DND-41 (cell line): ENCODE results near the gene HDAC4.

Experiments used
- ATAC-seq: fragments of 200-7000 bp; cut with Tn5 transposase; 3 replicates; pipeline ENCODE4 v1.9.1; 2021; ENCODE audit warnings: low read depth; ENCODE audit not compliant: insufficient read depth
- DNase-seq: peaks from one replicate; pipeline ENCODE4 v3.0.0-alpha.2; 2020
- H2AFZ ChIP-seq: 2 replicates; pipeline ENCODE4 v1.6.0; 2012; ENCODE audit warnings: low read depth, low read length
- H3K27ac ChIP-seq: 2 replicates; pipeline ENCODE4 v1.5.1; 2012; ENCODE audit warnings: low read length, inconsistent platforms
- H3K27me3 ChIP-seq: fragments of 200-600 bp; sonication (generic); 2 replicates; pipeline ENCODE4 v1.6.0; 2012; ENCODE audit warnings: low read length, mild to moderate bottlenecking, inconsistent platforms; ENCODE audit not compliant: insufficient read depth, poor library complexity
- H3K36me3 ChIP-seq: 2 replicates; pipeline ENCODE4 v1.5.1; 2012; ENCODE audit warnings: low read length, inconsistent platforms; ENCODE audit not compliant: insufficient read depth
- H3K4me1 ChIP-seq: 2 replicates; pipeline ENCODE4 v1.5.1; 2012; ENCODE audit warnings: mild to moderate bottlenecking, low read length; ENCODE audit not compliant: insufficient read depth
- H3K4me2 ChIP-seq: 2 replicates; pipeline ENCODE4 v1.6.0; 2012; ENCODE audit warnings: mild to moderate bottlenecking, moderate library complexity, low read length, inconsistent platforms; ENCODE audit not compliant: insufficient read depth
- H3K4me3 ChIP-seq, 2 experiments: fragments of 200-600 bp in 1 of 2; shearing (Covaris generic) in 1 of 2; 2 replicates each; pipeline ENCODE4 v1.5.1; 2012 to 2016; ENCODE audit warnings: inconsistent platforms in 2 of 2, low read length in 2 of 2, mild to moderate bottlenecking in 2 of 2, low read depth in 1 of 2, moderate library complexity in 1 of 2
- H3K79me2 ChIP-seq: 2 replicates; pipeline ENCODE4 v1.6.0; 2012; ENCODE audit warnings: low read length, inconsistent platforms; ENCODE audit not compliant: insufficient read depth
- H3K9ac ChIP-seq: 2 replicates; pipeline ENCODE4 v1.6.0; 2012; ENCODE audit warnings: low read depth, mild to moderate bottlenecking, inconsistent platforms, low read length, moderate library complexity
- H3K9me3 ChIP-seq: 2 replicates; pipeline ENCODE4 v1.5.1; 2012; ENCODE audit warnings: low read length, moderate library complexity, mild to moderate bottlenecking, inconsistent platforms; ENCODE audit not compliant: insufficient read depth, severe bottlenecking
- H4K20me1 ChIP-seq: 2 replicates; pipeline ENCODE4 v1.6.0; 2012; ENCODE audit warnings: low read length; ENCODE audit not compliant: insufficient read depth
- CTCF ChIP-seq: IDR thresholded peaks from 2 replicates; pipeline ENCODE4 v1.5.1; 2012; ENCODE audit warnings: borderline replicate concordance, low read length, moderate library complexity, mild to moderate bottlenecking; ENCODE audit not compliant: poor library complexity, severe bottlenecking; ENCODE audit errors: extremely low read depth
- EZH2 ChIP-seq: IDR thresholded peaks from 3 replicates; pipeline ENCODE4 v1.6.1; 2012; ENCODE audit warnings: borderline replicate concordance, low read depth, mild to moderate bottlenecking, moderate library complexity, low read length, inconsistent platforms; ENCODE audit not compliant: severe bottlenecking

The HDAC4 gene

GRCh38 chr2:239026711-239027361, 374.0 kb downstream of the HDAC4 start:
- DNase-seq (no peak), ATAC-seq (peak; percentile 67)
- no peaks in the 10 kb centered on the region for H3K36me3 ChIP-seq
- no peak overlapping the region for H3K4me3 ChIP-seq
- no peaks in the 10 kb centered on the region for H3K9me3 ChIP-seq
- no peaks in the 10 kb centered on the region for H3K79me2 ChIP-seq
- no peak overlapping the region for H3K4me2 ChIP-seq
- TF ChIP-seq CTCF (peak; percentile 22), EZH2 (no peak)
- H3K27ac ChIP-seq, result no peak overlapping the region
- no peak overlapping the region for H2AFZ ChIP-seq
- H3K4me1 ChIP-seq, result no peaks in the 10 kb centered on the region
- H3K9ac ChIP-seq, result no peak overlapping the region
- peaks cover 46% of the 10 kb centered on the region for H3K27me3 ChIP-seq
- H4K20me1 ChIP-seq, result no peaks in the 10 kb centered on the region

- Histone ChIP-seq H3K79me2 (no peaks in the 10 kb centered on the region), H4K20me1 (no peaks in the 10 kb centered on the region), H3K27me3 (peaks cover 49% of the 10 kb centered on the region), H3K4me3 (no peak overlapping the region), H3K4me2 (no peak overlapping the region), H2AFZ (no peak overlapping the region), H3K36me3 (no peaks in the 10 kb centered on the region), H3K4me1 (no peaks in the 10 kb centered on the region), H3K27ac (no peak overlapping the region), H3K9me3 (no peaks in the 10 kb centered on the region), H3K9ac (no peak overlapping the region)
- no peak for ATAC-seq
- TF ChIP-seq EZH2 (no peak), CTCF (no peak)
- DNase-seq, result no peak
Measured at GRCh38 chr2:239025951-239026461, 374.8 kb downstream of the HDAC4 start.

GRCh38 chr2:239025096-239025801, 375.6 kb downstream of the HDAC4 start:
- no peak overlapping the region for H2AFZ ChIP-seq
- H3K27ac ChIP-seq, result no peak overlapping the region
- no peaks in the 10 kb centered on the region for H3K79me2 ChIP-seq
- H3K36me3 ChIP-seq, result no peaks in the 10 kb centered on the region
- DNase-seq (no peak), ATAC-seq (no peak)
- H3K27me3 ChIP-seq, result peaks cover 47% of the 10 kb centered on the region
- no peak for TF ChIP-seq CTCF
- no peak for TF ChIP-seq EZH2
- no peaks in the 10 kb centered on the region for H4K20me1 ChIP-seq
- H3K4me1 ChIP-seq, result no peaks in the 10 kb centered on the region
- H3K9me3 ChIP-seq, result no peaks in the 10 kb centered on the region
- H3K4me3 ChIP-seq, result no peak overlapping the region
- H3K9ac ChIP-seq, result no peak overlapping the region
- H3K4me2 ChIP-seq, result no peak overlapping the region
